GM08714 (cell line): ENCODE data around the gene FAM25A.
"Not testable (repeated sequence)": the region's sequence is repeated elsewhere in the genome, so short reads cannot be mapped to it uniquely, and the experiment has no call there.

Experiments
- H3K4me3 ChIP-seq: fragments of 200-500 bp; sonication (Bioruptor generic); 2 replicates; pipeline ENCODE4 v1.5.1; 2014; ENCODE audit warnings: mild to moderate bottlenecking, low read length, inconsistent platforms
- ZNF274 ChIP-seq: IDR thresholded peaks from 2 replicates; pipeline ENCODE4 v1.6.1; 2012; ENCODE audit warnings: mild to moderate bottlenecking, low read depth, low read length

FAM25A gene

GRCh38 chr10:87030912-87031635 lies 11.0 kb downstream of the FAM25A start:
- H3K4me3 ChIP-seq: no peak overlapping the region
- TF ChIP-seq ZNF274: no peak

DNA sequence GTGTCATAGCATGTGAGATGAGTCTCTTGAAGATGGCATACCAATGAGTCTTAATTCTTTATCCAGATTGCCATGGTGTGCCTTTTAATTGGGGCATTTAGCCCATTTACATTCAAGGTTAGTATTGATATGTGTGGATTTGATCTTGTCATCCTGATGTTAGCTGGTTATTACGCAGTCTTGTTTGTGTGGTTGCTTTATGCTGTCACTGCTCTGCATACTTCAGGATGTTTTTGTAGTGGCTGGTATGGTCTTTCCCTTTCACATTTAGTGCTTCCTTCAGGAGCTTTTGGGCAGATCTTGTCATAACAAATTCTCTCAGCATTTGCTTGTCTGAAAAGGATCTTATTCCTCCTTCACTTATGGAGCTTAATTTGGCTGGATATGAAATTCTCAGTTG lies 16.5 kb downstream of the FAM25A start:
- H3K4me3 ChIP-seq: no peak overlapping the region
- TF ChIP-seq ZNF274: no peak

GRCh38 chr10:87038286-87038717 lies 18.2 kb downstream of the FAM25A start:
- no peak overlapping the region for H3K4me3 ChIP-seq

GRCh38 chr10:87038786-87039185 lies 18.7 kb downstream of the FAM25A start:
- H3K4me3 ChIP-seq: no peak overlapping the region
- TF ChIP-seq ZNF274: no peak

More at GRCh38 chr10:87038286-87038717, 18.2 kb downstream of the FAM25A start:
- no peak for TF ChIP-seq ZNF274

GRCh38 chr10:87043579-87043978 lies 23.5 kb downstream of the FAM25A start:
- H3K4me3 ChIP-seq: not testable (repeated sequence)

- no peak overlapping the region for H3K4me3 ChIP-seq
- no peak for TF ChIP-seq ZNF274
These were observed 25.4 kb downstream of the FAM25A start for GRCh38 chr10:87045434-87045938.

DNA sequence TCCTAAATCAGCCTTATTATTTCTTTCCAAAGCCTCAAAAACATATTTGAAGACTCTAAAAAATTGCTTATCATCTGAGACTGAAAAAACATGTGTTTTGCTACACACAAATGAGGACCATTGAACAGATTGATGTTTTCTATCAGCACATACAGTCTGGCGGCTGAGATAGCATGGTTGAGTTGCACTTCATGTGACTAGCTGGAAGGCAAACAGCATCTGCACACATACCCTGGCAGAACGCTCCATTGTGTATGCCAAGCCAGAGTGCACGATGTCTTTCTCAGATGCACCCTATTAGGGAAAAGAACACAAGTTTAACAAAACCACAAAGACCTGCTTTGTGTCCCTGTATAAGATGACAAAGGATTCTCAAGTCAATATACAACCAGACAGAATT lies 33.0 kb downstream of the FAM25A start:
- TF ChIP-seq ZNF274: no peak
- H3K4me3 ChIP-seq: no peak overlapping the region

GRCh38 chr10:87053577-87054181 lies 33.6 kb downstream of the FAM25A start:
- no peak overlapping the region for H3K4me3 ChIP-seq
- no peak for TF ChIP-seq ZNF274

DNA sequence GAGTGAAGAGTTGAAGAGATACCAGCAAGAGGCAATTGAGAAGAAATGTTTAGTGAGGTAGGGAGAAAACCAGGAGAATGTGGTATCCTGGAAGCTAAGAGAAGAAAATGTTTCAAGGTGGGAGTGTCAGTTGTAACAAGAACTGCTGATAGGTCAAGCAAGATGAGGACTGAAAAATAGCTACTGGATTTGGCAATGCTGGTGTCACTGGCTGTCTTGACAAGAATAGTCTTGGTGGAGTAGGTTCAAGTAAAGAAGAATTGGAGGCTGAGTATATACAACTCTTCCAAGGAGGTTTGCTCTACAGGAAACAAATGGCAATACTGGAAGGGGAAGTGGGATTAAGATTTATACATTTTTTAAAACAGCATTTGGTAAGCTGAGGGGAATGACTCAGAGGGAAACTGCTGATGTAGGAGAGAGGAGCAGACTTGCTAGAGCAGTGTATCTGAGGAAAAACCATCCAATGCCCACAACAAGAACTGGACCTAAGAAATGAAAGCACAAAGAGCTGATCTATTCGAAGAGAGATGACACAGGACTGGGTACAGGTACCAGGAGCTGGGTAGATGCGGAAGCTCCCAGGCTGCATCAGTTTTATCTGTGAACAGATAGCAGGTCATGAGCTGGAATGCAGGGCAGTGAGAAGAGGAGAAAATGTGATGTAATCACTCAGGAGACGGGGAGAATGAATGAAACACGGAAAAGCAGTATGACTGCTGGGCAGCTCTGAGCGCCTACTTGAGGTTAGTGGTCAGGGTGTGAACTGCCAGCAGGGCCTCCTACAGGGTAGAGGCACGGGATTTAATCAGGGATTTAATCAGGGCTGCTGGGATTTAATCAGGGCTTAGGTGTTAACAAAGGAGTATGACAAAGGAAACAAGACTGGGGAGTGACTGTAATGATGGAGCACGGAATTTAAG lies 34.5 kb downstream of the FAM25A start:
- no peak overlapping the region for H3K4me3 ChIP-seq
- TF ChIP-seq ZNF274: no peak

DNA sequence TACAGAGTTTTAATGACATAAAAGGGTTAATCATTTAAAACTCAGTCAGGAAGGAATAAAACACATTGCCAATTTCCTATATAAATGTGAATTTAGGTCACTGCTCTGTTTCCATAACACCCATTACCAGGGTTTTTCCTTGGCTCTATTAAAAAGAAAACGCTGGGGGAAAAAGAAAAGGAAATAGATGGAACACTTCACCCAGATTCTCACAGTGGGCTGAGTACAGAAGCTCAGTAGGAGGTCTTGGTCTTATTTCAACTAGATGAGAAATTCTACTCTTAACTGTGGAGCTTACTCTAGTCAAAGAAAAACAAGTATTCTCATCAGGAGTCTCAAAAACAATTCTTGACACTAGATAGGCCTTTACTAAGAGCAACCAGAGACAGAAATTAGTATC lies 38.1 kb downstream of the FAM25A start:
- H3K4me3 ChIP-seq: no peak overlapping the region
- no peak for TF ChIP-seq ZNF274

DNA sequence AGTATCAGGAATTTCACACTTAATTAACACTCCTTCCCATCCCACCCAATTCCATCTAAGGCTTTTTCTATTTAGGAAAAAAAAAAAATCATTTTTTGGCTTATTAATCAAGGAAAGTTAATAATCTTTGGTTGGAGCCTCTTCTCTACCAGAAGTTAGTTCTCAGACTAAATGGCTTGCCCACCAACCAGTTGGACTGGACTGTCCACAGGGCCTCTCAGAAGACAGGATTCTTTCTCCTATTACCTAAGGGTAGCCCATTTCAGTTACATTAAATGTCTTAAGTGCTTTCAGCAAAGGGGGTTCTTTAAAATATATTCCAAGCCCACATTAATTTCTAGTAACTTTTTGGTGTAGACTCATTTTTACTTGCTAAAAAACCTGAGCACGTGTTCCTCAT lies 39.3 kb downstream of the FAM25A start:
- no peak for TF ChIP-seq ZNF274
- H3K4me3 ChIP-seq: no peak overlapping the region

DNA sequence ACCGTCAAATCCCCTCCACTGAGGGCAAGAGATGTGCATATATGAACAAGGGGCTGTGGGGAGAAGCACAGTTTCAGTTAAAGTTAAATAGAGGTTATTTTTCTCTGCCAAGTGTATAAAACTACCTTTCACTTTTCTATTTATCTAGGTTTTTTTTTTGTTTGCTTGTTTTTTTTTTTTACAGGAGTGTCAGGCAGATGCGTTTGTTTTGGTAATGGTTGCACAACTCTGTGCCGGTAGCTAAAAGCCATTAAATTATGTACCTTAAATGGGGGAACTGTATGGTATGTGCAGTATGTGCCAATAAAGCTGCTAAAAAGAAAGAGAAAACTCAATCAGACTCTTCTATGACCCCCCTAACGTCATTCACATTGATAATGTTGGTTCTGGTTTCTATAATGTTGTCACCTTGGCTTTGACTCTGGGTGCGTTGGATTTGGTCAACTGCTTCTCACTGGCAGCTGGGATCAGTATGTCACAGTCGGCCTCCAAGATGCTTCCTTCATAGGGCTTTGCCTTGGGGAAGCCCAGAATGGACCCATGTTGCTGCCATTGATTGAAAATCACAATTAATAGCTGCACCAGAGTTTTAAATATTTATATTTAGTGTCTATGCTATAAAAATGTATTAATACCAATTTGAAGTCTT lies 40.3 kb downstream of the FAM25A start:
- no peak overlapping the region for H3K4me3 ChIP-seq
- TF ChIP-seq ZNF274: no peak

- H3K4me3 ChIP-seq: no peak overlapping the region
- TF ChIP-seq ZNF274: no peak
These were observed 44.6 kb downstream of the FAM25A start for GRCh38 chr10:87064651-87065050.

GRCh38 chr10:87066178-87066577 lies 46.1 kb downstream of the FAM25A start:
- no peak for TF ChIP-seq ZNF274
- no peak overlapping the region for H3K4me3 ChIP-seq
